ENCODE measurements around the gene DBT.

Gene DBT

GRCh38 chr1:100284591-100284990, 35.0 kb upstream of the DBT start:
- no peak for DNase-seq (ENCODE audit: low read depth in 1 of 2, low spot score in 1 of 2)
- Histone ChIP-seq H3K27me3 (ENCODE audit: insufficient read depth, poor library complexity, severe bottlenecking) (no peaks in the 10 kb centered on the region), H3K4me3 (replicated peaks; ENCODE audit: insufficient read depth, low read length) (no peak overlapping the region), H3K27ac (replicated peaks) (no peak overlapping the region)
- TF ChIP-seq POLR2AphosphoS5 (IDR thresholded peaks at IDR 0.05; ENCODE audit: low read depth) = no peak
- TF ChIP-seq SPI1 (IDR thresholded peaks at IDR 0.05; ENCODE audit: borderline replicate concordance, low read depth) = no peak
- no peak for TF ChIP-seq GABPA (IDR thresholded peaks at IDR 0.05; ENCODE audit: low read depth)
- TF ChIP-seq, protein P1, sequence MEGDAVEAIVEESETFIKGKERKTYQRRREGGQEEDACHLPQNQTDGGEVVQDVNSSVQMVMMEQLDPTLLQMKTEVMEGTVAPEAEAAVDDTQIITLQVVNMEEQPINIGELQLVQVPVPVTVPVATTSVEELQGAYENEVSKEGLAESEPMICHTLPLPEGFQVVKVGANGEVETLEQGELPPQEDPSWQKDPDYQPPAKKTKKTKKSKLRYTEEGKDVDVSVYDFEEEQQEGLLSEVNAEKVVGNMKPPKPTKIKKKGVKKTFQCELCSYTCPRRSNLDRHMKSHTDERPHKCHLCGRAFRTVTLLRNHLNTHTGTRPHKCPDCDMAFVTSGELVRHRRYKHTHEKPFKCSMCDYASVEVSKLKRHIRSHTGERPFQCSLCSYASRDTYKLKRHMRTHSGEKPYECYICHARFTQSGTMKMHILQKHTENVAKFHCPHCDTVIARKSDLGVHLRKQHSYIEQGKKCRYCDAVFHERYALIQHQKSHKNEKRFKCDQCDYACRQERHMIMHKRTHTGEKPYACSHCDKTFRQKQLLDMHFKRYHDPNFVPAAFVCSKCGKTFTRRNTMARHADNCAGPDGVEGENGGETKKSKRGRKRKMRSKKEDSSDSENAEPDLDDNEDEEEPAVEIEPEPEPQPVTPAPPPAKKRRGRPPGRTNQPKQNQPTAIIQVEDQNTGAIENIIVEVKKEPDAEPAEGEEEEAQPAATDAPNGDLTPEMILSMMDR (IDR thresholded peaks at IDR 0.05; ENCODE audit: insufficient read depth, low read length) = no peak
- TF ChIP-seq REST (IDR thresholded peaks at IDR 0.05; ENCODE audit: insufficient replicate concordance, low read depth) = no peak

- no peak for DNase-seq (ENCODE audit: low read depth in 1 of 2, low spot score in 1 of 2)
- TF ChIP-seq REST (IDR thresholded peaks at IDR 0.05; ENCODE audit: insufficient replicate concordance, low read depth) (no peak), GABPA (IDR thresholded peaks at IDR 0.05; ENCODE audit: low read depth) (no peak), SPI1 (IDR thresholded peaks at IDR 0.05; ENCODE audit: borderline replicate concordance, low read depth) (no peak), POLR2AphosphoS5 (IDR thresholded peaks at IDR 0.05; ENCODE audit: low read depth) (no peak)
- TF ChIP-seq, protein P1 (IDR thresholded peaks at IDR 0.05; ENCODE audit: insufficient read depth, low read length) = no peak
- H3K27ac ChIP-seq (replicated peaks) = no peak overlapping the region
- no peaks in the 10 kb centered on the region for H3K27me3 ChIP-seq (ENCODE audit: insufficient read depth, poor library complexity, severe bottlenecking)
- H3K4me3 ChIP-seq (replicated peaks; ENCODE audit: insufficient read depth, low read length) = no peak overlapping the region
These were observed 30.5 kb upstream of the DBT start for GRCh38 chr1:100279954-100280682.

DNA sequence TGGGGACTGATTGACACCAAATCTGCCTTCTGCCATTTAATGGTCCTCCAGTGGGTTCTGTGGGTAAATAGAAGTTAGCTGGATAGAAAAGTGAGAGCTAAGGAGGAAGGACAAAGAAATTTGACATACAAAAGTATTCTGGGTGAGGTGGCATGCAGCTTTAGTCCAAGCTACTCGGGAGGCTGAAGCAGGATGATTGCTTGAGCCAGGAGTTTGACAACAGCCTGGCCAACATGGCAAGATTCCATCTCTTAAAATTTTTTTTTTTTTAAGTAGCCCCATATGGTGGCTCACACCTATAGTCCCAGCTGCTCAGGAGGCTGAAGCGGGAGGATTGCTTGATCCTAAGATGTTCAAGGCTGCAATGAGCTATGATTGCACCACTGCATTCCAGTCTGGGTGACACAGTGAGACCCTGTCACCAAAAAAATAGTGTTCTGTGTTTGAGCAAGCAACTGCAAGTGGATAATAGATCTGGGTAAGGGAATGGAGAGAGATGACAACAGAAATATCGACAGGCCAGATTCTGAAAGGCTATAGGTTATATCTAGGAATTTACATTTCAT, 29.8 kb upstream of the DBT start:
- H3K27me3 ChIP-seq (ENCODE audit: insufficient read depth, poor library complexity, severe bottlenecking) = no peaks in the 10 kb centered on the region
- TF ChIP-seq GABPA (IDR thresholded peaks at IDR 0.05; ENCODE audit: low read depth) = no peak
- TF ChIP-seq, protein P1 (IDR thresholded peaks at IDR 0.05; ENCODE audit: insufficient read depth, low read length) = no peak
- TF ChIP-seq SPI1 (IDR thresholded peaks at IDR 0.05; ENCODE audit: borderline replicate concordance, low read depth) = no peak
- TF ChIP-seq POLR2AphosphoS5 (IDR thresholded peaks at IDR 0.05; ENCODE audit: low read depth) = no peak
- TF ChIP-seq REST (IDR thresholded peaks at IDR 0.05; ENCODE audit: insufficient replicate concordance, low read depth) = no peak
- no peak overlapping the region for H3K27ac ChIP-seq (replicated peaks)
- no peak for DNase-seq (ENCODE audit: low read depth in 1 of 2, low spot score in 1 of 2)
- H3K4me3 ChIP-seq (replicated peaks; ENCODE audit: insufficient read depth, low read length) = no peak overlapping the region
